Heart right ventricle (tissue), 16 donors: ENCODE results near the gene CREB3L2. TPM values are rescaled to one million over a fixed set of nuclear protein-coding genes. Genes with fewer than 3 reads are reported as not detected.
A peak's percentile ranks its signal among the peaks of the same experiment; 100 is the strongest.

ENCODE experiments used
- ATAC-seq, 8 donors: fragments of 200-7000 bp; cut with Tn5 transposase; one replicate each; pipeline ENCODE4 v1.9.1; 2020; ENCODE audit warnings: mild to moderate bottlenecking in 8 of 8, moderate library complexity in 8 of 8, moderate number of reproducible peaks in 1 of 8
- DNase-seq, 2 donors: peaks; one replicate each; pipeline ENCODE4 v3.0.0-alpha.2; 2020
- H3K27ac ChIP-seq, 10 donors: fragments of 200-600 bp; sonication (generic) in 2 of 10; one replicate each; pipeline versions ENCODE4 v1.5.0 to v1.8.0; 2020 to 2022; ENCODE audit warnings: mild to moderate bottlenecking in 3 of 10
- H3K27me3 ChIP-seq, 7 donors: fragments of 200-600 bp; one replicate each; pipeline ENCODE4 v1.8.0; 2021 to 2022; ENCODE audit warnings: mild to moderate bottlenecking in 2 of 7
- H3K36me3 ChIP-seq, 9 donors: fragments of 200-600 bp; sonication (generic) in 1 of 9; one replicate each; pipeline versions ENCODE4 v1.5.0 to v1.8.0; 2020 to 2022; ENCODE audit warnings: mild to moderate bottlenecking in 2 of 9
- H3K4me1 ChIP-seq, 9 donors: fragments of 200-600 bp; sonication (generic) in 1 of 9; one replicate each; pipeline versions ENCODE4 v1.5.0 to v1.8.0; 2020 to 2022; ENCODE audit warnings: mild to moderate bottlenecking in 4 of 9
- H3K4me3 ChIP-seq, 10 donors: fragments of 200-600 bp; sonication (generic) in 2 of 10; one replicate each; pipeline versions ENCODE4 v1.5.0 to v1.8.0; 2020 to 2022; ENCODE audit warnings: mild to moderate bottlenecking in 7 of 10, moderate library complexity in 2 of 10
- H3K9me3 ChIP-seq, 11 donors: fragments of 200-600 bp in 10 of 11; sonication (generic) in 2 of 11; one replicate each; pipeline versions ENCODE4 v1.5.0 to v1.8.0; 2013 to 2022; ENCODE audit warnings: mild to moderate bottlenecking in 2 of 11, control low read depth in 1 of 11, moderate library complexity in 1 of 11
- WGBS, 2 donors: extraction: QIAGEN DNeasy Blood & Tissue Kit; methylation state at CpG; one replicate each; pipeline ENCODE4 v1.1.7; 2013; ENCODE audit warnings: inconsistent platforms in 1 of 2; 5-methylcytosine and 5-hydroxymethylcytosine counted together
- intact Hi-C, 10 donors: fragments of 100-400 bp; cut with DNase I; formaldehyde crosslinking; loops; one replicate each; pipeline versions ENCODE4 v1.11.1 to v1.14.2; 2022
- polyA plus RNA-seq, 2 donors: library from polyadenylated mRNA; stranded (reverse); fragments of 200-250 nt; gene quantifications; one replicate each; pipeline ENCODE4 v1.2.3, GENCODE V29; 2013
- total RNA-seq, 10 donors: library from RNA; stranded (reverse); fragmentation: NEBNext Ultra II Directional in 3 of 10; extraction: Animal tissue kit (Norgen Biotek cat#: 25700) in 3 of 10; gene quantifications; one replicate each; pipeline versions ENCODE4 v1.2.1 to v1.2.4, GENCODE V29; 2021 to 2023
- TF ChIP-seq, protein P1 (sequence below), 9 donors: fragments of 200-600 bp; sonication (generic) in 2 of 9; IDR thresholded peaks; one replicate each; pipeline versions ENCODE4 v1.5.0 to v1.8.0; 2021 to 2022; ENCODE audit warnings: antibody characterized with exemption in 9 of 9, mild to moderate bottlenecking in 5 of 9, moderate library complexity in 1 of 9
- donor health status: Arrhythmogenic right ventricular cardiomyopathy.
- donor health status: ischemic (EF 13 %, LVEDD 7.1; RV severe dilation, severe dysfunction).
- donor health status: healthy with polysubstance abuse.
- donor health status: DM: no; HTN: yes; CAD: no.
- donor health status: DM: no; HTN: no; CAD: no.
- donor health status: ischemic (EF 25% LVEDD 6.9; RV normal size, moderate dysfunction).
- donor health status: ischemic (EF 25% LVEDD 5.7; RV mildly dilated, moderate dysfunction).
- donor health status: healthy.
- donor health status: DM: yes; HTN: yes; CAD: no.
- donor health status: Ischemic cardiomyopathy.
- donor health status: ischemic (EF 35%, LVEDD 5.7; RV mildly dilated, moderate dysfunction).
- donor health status: nonischemic (EF 11% LVEDD 7.7; RV severe dilation, severe dysfunction).
- donor health status: DM: yes; HTN: yes; CAD: no.
- donor health status: PGD.
- donor health status: ischemic (EF 29% LVEDD 5.4; RV normal size, mild dysfunction).
- donor health status: nonischemic (EF 23%, LVEDD 6.1; RV moderate dilation, normal function).

CREB3L2 gene
- total and polyA plus RNA-seq, 12 donors, result 4.2 to 34.2 (median 23.3) TPM

DNA sequence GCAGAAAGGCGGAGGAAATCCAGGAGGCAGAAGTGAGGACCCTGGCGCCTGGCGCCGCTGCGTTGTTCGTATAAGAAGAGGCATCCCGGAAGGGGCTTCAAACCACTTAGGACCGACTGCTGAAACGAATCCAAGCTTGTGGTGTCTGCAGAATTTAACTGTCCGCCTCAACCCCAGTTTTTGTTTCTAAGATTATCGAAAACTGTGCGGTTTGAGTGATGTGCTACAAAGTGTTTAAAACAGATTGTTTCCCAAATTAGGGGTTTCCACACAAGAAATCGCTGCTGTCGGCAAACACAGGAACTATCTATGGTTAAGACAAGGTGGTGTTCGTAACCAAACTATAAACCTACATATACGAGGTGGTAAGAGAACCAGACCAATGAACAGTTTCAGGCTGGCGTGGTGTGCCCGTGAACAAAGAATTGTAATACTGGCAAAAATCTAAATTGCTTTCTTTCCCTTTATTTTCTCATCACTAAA is 154.3 kb downstream of the CREB3L2 start:
- Histone ChIP-seq H3K9me3 (no peaks in the 10 kb centered on the region), H3K4me1 (peaks cover 0 to 11% (median 9%) of the 10 kb centered on the region in 9 donors), H3K27me3 (peaks cover 0 to 59% (median 30%) of the 10 kb centered on the region in 7 donors), H3K27ac (no peak overlapping the region), H3K36me3 (no peaks in the 10 kb centered on the region), H3K4me3 (peak overlapping the region in 8 of 10 donors; percentile 26 to 48 (median 41))
- WGBS, 2 donors, result 37 to 41% methylated on average over 18 of the region's 18 CpGs
- DNase-seq, result no peak
- no peak for ATAC-seq
- TF ChIP-seq, protein P1, sequence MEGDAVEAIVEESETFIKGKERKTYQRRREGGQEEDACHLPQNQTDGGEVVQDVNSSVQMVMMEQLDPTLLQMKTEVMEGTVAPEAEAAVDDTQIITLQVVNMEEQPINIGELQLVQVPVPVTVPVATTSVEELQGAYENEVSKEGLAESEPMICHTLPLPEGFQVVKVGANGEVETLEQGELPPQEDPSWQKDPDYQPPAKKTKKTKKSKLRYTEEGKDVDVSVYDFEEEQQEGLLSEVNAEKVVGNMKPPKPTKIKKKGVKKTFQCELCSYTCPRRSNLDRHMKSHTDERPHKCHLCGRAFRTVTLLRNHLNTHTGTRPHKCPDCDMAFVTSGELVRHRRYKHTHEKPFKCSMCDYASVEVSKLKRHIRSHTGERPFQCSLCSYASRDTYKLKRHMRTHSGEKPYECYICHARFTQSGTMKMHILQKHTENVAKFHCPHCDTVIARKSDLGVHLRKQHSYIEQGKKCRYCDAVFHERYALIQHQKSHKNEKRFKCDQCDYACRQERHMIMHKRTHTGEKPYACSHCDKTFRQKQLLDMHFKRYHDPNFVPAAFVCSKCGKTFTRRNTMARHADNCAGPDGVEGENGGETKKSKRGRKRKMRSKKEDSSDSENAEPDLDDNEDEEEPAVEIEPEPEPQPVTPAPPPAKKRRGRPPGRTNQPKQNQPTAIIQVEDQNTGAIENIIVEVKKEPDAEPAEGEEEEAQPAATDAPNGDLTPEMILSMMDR (IDR thresholded peaks at IDR 0.05), result no peak
- intact Hi-C loops, result no loop called here

DNA sequence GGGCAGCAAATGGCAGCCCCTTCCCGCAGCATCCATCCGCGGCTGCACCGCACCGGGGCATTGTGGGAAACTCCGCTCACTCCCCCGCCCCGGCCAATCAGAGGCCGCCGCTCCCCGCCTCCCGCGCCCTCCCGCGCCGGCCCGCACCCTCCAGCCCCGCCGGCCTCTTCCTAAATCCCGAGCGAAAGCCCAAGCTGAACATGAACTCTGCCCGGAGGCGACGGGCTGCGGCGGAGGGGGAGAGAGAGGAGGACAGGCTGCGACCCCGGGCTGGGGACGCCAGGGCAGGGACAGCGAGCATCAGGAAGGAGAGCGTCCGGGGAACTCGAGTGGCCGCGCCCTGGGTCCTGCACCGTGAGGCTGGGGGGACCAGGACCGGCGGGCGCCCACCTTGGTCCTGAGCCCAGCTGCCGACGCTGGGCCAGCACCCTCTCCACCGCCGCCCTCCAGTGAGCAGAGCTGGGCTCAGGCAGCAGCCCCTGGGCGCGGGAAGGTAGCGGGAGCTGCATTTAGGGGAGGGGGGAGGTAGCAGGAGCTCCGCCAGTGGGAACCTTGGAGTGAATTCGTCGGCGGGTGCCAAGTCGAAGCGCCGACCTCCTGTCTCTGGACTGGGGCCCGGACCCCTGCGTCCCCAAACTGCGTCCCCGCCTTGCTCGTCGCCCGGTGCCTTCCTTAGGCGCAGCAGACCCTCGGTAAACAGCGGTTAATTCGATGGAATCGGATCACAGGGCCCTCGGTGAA is 154.9 kb downstream of the CREB3L2 start, which contains the start of gene DGKI:
TSS of gene DGKI (minus strand) at position 148 of the 741 bp plus-strand sequence.
- peaks cover 0 to 11% (median 9%) of the 10 kb centered on the region in 9 donors for H3K4me1 ChIP-seq
- 1 to 3% methylated on average over 63 to 66 of the region's 66 CpGs for WGBS, 2 donors
- no peaks in the 10 kb centered on the region for H3K9me3 ChIP-seq
- H3K27ac ChIP-seq, result no peak within 1 kb of the TSS
- DNase-seq, result peak in 1 of 2 donors; percentile 20
- peak; percentile 29 to 73 (median 48) for ATAC-seq
- TF ChIP-seq, protein P1 (IDR thresholded peaks at IDR 0.05), result no peak
- peak within 1 kb of the TSS in 9 of 10 donors; percentile 26 to 52 (median 41) for H3K4me3 ChIP-seq
- no peaks in the 10 kb centered on the region for H3K36me3 ChIP-seq
- intact Hi-C loops, result no loop called here
- peaks cover 0 to 65% (median 31%) of the 10 kb centered on the region in 7 donors for H3K27me3 ChIP-seq

DNA sequence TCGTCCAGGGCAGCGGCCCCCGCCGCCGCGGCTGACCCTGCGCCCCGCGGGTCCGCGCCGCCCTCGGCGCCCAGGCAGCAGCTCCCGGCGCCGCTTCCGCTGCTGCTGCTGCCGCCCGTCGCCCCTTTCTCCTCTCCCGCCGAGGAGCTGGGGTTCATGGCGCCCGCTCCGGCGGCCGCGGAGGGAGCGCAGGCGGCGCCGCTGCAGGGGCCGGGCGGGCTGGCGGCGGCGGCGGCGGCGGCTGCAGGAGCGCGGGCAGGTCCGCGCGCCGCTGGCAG is 155.4 kb downstream of the CREB3L2 start:
- Histone ChIP-seq H3K27ac (no peak overlapping the region), H3K36me3 (no peaks in the 10 kb centered on the region), H3K4me1 (peaks cover 0 to 11% (median 9%) of the 10 kb centered on the region in 9 donors), H3K27me3 (peaks cover 0 to 66% (median 32%) of the 10 kb centered on the region in 7 donors), H3K9me3 (no peaks in the 10 kb centered on the region), H3K4me3 (peak overlapping the region in 9 of 10 donors; percentile 26 to 52 (median 41))
- TF ChIP-seq, protein P1 (IDR thresholded peaks at IDR 0.05), result no peak
- intact Hi-C loops, result no loop called here
- WGBS, 2 donors, result 1 to 2% methylated on average over 32 to 46 of the region's 47 CpGs
- ATAC-seq (no peak), DNase-seq (no peak)

DNA sequence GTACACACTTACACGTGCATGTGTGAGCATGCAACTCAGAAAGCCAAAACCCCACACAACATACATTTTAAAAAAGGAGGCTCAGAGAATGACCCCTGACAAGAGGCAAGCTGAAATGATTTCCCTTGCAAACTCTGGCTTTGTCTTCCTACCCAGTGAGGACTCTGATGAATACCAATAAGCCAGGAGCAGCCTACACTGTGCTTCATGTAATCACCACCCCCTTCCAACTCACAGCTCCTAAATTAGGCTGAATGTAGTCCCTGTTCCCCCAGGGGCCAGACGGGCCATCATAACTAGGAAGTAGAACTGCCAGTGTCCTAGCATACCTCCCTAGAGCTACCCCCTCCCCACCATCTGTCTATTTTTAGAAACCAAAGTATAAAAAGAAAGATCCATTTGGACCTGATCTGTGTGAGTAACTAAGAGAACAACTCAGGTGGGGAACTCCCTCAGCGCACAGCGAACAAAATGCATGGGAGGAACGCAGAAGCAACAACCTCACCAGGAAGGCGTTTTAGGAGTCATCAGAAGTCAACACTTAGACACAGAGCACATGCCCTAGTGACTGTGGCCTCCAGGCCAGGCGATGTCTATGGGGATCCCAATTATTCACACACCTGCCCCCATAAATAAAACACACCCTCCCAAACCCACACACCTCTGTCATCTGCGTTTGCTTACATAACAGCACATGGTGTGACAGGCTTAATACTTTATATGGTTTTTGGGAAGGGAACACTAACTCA is 157.0 kb downstream of the CREB3L2 start:
- DNase-seq (no peak), ATAC-seq (no peak)
- Histone ChIP-seq H3K9me3 (no peaks in the 10 kb centered on the region), H3K4me1 (peaks cover 0 to 11% (median 9%) of the 10 kb centered on the region in 9 donors), H3K36me3 (no peaks in the 10 kb centered on the region), H3K4me3 (no peak overlapping the region), H3K27me3 (peaks cover 0 to 66% (median 32%) of the 10 kb centered on the region in 7 donors), H3K27ac (no peak overlapping the region)
- TF ChIP-seq, protein P1 (IDR thresholded peaks at IDR 0.05), result no peak
- intact Hi-C loops, result no loop called here
- WGBS, 2 donors, result 89 to 91% methylated on average over 8 of the region's 8 CpGs
